ENCODE results near the gene CLEC4F.

GRCh38 chr2:70855667-70856066, 35.3 kb upstream of the CLEC4F start:
- TF ChIP-seq CTCF (IDR thresholded peaks at IDR 0.05; ENCODE audit: low read depth, low read length, poor library complexity, severe bottlenecking), result no peak
- no peak for TF ChIP-seq EZH2phosphoT487 (IDR thresholded peaks at IDR 0.05; ENCODE audit: borderline replicate concordance, low read length)
